Posterior vena cava (tissue), 2 donors: ENCODE data around the gene CDK13. TPM values are rescaled to one million over a fixed set of nuclear protein-coding genes. Genes with fewer than 3 reads are reported as not detected.
"Not testable (repeated sequence)": the region's sequence is repeated elsewhere in the genome, so short reads cannot be mapped to it uniquely, and the experiment has no call there.

ENCODE experiments used
- DNase-seq: peaks from one replicate; pipeline ENCODE4 v3.0.0-alpha.2; 2020; ENCODE audit warnings: low spot score
- intact Hi-C, 2 donors: fragments of 100-400 bp; cut with DNase I; formaldehyde crosslinking; loops; one replicate each; pipeline versions ENCODE4 v1.14.1 to v1.14.2; 2022 to 2023
- total RNA-seq, 2 donors: library from RNA; stranded (reverse); fragmentation: NEBNext Ultra II Directional; extraction: Animal tissue kit (Norgen Biotek cat#: 25700); gene quantifications; one replicate each; pipeline ENCODE4 v1.2.1, GENCODE V29; 2021
- donor health status: DM: yes; HTN: yes; CAD: no.
- donor health status: DM: yes; HTN: yes; CAD: no.

CDK13 gene
- total RNA-seq, 2 donors from 2014 or later = 44.9 to 45.4 TPM

- intact Hi-C loops = no loop called here
- no peak for DNase-seq
Observed at GRCh38 chr7:40072268-40072667, 122.2 kb downstream of the CDK13 start.

DNA sequence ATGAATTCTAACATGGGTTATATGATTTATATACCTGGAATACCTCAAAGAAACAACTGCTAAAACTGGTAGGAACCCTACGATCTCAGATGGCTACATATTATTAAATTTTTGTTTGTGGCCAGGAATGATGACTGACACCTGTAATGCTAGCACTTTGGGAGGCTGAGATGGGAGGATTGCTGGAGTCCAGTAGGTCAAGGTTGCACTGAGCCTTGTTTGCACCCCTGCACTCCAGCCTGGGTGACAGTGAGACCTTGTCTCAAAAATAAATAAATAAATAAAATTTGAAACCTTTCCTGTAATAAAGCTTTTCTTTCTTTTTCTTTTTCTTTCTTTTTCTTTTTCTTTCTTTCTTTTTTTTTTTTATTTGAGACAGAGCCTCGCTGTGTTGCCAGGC, 123.2 kb downstream of the CDK13 start:
- no peak for DNase-seq
- intact Hi-C loops = no loop called here

- DNase-seq = no peak
- intact Hi-C loops = no loop called here
Observed at GRCh38 chr7:40077849-40078248, 127.8 kb downstream of the CDK13 start.

- intact Hi-C loops = no loop called here
- DNase-seq = no peak
Observed at GRCh38 chr7:40092182-40092581, 142.1 kb downstream of the CDK13 start.

DNA sequence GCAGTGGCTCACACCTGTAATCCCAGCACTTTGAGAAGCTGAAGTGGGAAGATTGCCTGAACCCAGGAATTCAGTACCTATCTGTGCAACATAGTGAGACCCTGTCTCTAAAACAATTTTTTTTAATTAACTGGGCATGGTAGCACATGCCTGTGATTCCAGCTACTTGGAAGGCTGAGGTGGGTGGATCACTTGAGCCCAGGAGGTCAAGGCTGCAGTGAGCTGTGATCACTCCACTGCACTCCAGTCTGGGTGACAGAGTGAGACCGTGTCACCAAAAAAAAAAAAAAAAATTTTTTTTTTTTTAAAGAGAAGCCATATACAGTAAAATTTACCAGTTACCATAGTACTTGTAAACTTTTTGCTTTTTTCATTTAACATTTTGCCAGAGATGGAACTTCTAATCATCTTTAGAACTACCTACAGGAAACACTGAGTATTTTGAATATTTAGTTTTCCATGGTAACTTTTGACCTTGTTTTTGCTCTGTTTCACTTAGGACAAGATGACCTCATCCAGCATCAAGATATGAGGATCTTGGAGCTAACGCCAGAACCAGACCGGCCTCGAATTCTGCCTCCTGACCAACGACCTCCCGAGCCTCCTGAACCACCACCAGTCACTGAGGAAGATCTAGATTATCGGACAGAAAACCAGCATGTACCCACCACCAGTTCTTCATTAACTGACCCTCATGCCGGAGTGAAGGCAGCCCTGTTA, 143.7 kb downstream of the CDK13 start:
- DNase-seq = no peak
- intact Hi-C loops = no loop called here

GRCh38 chr7:40095230-40095629, 145.2 kb downstream of the CDK13 start:
- no peak for DNase-seq
- intact Hi-C loops = no loop called here

GRCh38 chr7:40095695-40096327, 145.8 kb downstream of the CDK13 start:
- no peak for DNase-seq
- intact Hi-C loops = no loop called here

DNA sequence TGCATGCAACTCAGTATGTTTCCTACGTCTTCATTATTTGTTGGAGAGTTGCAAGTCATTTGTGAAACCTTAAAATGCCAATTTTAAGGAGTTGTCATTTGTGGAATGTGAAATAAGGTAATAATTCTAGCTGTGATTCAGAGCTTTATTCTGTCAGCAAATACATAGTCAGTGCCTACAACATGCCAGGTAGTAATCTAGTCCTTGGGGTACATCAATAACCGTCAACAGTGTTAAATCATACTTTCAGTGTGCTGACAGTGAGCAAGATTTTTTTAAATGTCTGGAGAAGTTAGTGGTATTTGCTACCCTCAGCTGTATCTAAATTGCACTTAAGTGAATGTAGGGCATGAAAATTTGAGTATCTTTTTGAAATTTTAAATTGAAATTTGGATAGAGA, 147.7 kb downstream of the CDK13 start:
- no peak for DNase-seq
- intact Hi-C loops = no loop called here

GRCh38 chr7:40098810-40099209, 148.8 kb downstream of the CDK13 start:
- no peak for DNase-seq
- intact Hi-C loops = no loop called here

GRCh38 chr7:40099837-40100236, 149.8 kb downstream of the CDK13 start:
- intact Hi-C loops = no loop called here
- no peak for DNase-seq

DNA sequence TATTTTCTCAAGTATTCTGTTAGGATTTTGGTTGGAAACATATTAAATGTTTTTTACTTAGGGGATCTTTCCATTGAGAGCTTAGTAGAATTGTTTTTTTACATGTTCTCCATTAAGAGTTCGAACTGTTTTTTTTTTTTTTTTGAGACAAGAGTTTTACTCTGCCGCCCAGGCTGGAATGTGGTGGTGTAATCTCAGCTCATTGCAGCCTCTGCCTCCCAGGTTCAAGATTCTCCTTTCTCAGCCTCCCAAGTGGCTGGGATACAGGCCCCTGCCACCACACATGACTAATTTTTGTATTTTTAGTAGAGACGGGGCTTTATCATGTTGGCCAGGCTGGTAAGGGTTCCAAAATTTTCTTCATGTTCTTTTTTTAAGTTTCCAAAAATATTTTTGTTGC, 151.1 kb downstream of the CDK13 start:
- intact Hi-C loops = no loop called here
- no peak for DNase-seq

DNA sequence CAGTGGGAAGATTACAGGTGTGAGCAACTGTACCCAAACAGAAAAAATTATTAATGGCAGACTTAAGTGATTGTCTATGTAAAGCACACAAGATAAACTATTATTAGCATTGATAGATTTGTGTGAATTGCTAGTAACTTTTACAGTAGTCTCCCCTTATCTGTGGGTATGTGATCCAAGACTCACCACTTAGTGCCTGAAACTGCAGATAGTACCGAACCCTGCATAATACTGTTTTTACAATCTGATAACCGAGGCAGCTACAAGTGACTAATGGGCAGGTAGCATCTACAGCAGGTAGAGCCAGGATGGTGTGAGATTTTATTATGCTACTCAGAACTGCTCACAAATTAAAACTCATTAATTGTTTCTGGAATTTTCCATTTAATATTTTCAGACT, 152.8 kb downstream of the CDK13 start:
- no peak for DNase-seq
- intact Hi-C loops = no loop called here

- intact Hi-C loops = no loop called here
- DNase-seq = no peak
Observed at GRCh38 chr7:40105879-40106473, 155.9 kb downstream of the CDK13 start.

DNA sequence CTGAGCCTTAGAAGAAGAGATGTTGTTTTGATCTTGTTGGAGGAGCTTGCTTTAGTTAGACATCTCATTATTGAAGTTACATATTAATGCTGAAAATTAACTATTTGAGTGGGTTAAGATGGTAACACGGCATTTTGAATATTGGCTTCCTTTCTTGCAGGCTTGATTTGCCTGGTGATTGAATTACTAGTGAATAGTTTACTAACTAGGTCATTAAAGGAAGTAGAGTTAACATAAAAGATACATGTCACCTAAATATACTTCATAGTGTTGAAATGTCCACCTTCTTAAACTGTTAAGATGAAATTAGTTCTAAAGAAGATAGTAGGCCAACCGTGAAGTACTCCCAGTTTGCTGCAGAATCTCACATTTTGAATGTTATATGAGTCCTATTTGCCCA, 165.9 kb downstream of the CDK13 start:
- intact Hi-C loops = no loop called here
- no peak for DNase-seq

GRCh38 chr7:40117199-40117598, 167.1 kb downstream of the CDK13 start:
- DNase-seq, intact Hi-C loops: not testable (repeated sequence)

DNA sequence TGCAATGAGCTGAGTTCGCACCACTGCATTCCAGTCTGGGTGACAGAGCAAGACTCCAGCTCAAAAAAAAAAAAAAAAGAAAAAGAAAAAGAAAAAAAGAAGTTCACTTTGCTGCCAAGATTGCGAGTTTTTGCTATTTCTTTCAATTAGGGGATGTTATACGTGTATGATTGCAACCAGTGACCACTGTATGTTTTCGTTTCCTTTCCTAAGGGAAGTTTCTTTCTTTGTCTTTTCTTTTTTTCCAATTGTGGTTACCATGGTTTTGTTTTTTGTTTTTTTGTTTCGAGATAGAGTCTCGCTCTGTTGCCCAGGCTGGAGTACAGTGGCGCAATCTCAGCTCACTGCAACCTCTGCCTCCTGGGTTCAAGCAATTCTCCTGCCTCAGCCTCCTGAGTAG, 168.1 kb downstream of the CDK13 start:
- intact Hi-C loops, DNase-seq: not testable (repeated sequence)

GRCh38 chr7:40120020-40120419, 170.0 kb downstream of the CDK13 start:
- DNase-seq = no peak
- intact Hi-C loops = no loop called here

DNA sequence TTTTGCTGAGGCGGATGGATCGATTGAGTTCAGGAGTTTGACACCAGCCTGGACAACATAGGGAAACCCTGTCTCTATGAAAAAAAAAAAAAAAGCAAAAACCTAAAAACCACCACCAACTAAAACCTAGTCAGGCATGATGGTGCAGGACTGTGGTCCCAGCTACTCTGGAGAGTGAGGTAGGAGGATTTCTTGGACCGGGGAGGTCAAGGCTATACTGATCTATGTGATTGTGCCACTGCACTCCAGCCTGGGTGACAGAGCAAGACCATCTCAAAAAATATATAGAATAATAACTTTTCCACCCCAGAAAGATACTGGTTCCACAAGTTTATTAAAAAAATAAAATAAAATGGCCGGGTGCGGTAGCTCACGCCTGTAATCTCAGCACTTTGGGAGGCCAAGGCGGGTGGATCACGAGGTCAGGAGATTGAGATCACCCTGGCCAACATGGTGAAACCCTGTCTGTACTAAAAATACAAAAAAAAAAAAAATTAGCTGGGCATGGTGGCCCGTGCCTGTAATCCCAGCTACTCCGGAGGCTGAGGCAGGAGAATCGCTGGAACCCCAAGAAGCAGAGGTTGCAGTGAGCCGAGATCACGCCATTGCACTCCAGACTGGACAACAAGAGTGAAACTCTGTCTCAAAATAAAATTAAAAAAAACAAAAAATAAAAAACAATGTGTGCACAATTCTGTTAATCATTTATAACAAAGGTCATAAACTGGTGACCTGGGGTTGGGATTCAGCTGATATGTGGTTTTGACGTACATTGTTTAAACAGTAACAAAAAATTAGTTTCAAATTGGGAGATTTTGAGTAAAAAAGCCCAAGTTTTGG, 172.3 kb downstream of the CDK13 start:
- intact Hi-C loops, DNase-seq: not testable (repeated sequence)

DNA sequence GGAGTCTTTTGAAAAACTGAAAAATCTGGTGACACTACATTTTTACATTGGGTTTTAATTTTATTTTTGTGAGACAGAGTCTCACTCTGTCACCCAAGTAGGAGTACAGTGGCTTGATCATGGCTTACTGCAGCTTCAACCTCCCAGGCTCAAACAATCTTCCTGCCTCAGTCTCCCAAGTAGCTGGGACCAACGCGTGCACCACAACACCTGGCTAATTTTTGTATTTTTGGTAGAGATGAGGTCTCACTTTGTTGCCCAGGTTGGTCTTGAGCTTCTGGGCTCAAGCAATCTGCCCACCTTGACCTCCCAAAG, 172.8 kb downstream of the CDK13 start:
- intact Hi-C loops = no loop called here
- DNase-seq = no peak
